Vagina (tissue), 2 donors: ENCODE measurements around the gene FAM81B.

ENCODE experiments used
- CTCF ChIP-seq, 3 experiments: fragments of 450-650 bp in 2 of 3; fragments of 200-600 bp in 1 of 3; sonication (generic) in 1 of 3; IDR thresholded peaks; one replicate each; pipeline ENCODE4 v1.5.1; 2017 to 2019; ENCODE audit warnings: antibody characterized with exemption in 3 of 3, mild to moderate bottlenecking in 2 of 3, moderate library complexity in 2 of 3
- POLR2A ChIP-seq, 2 donors: fragments of 450-650 bp; IDR thresholded peaks; one replicate each; pipeline ENCODE4 v1.6.1; 2017; ENCODE audit warnings: antibody characterized with exemption in 2 of 2, mild to moderate bottlenecking in 2 of 2, moderate library complexity in 2 of 2
- POLR2AphosphoS5 ChIP-seq, 2 donors: sonication (generic); formaldehyde crosslinking; IDR thresholded peaks; one replicate each; pipeline ENCODE4 v1.9.0; 2017; ENCODE audit warnings: antibody characterized with exemption in 2 of 2, mild to moderate bottlenecking in 2 of 2, low read depth in 1 of 2; ENCODE audit not compliant: insufficient read depth in 1 of 2

GRCh38 chr5:95358848-95359247, 32.3 kb upstream of the FAM81B start:
- TF ChIP-seq POLR2AphosphoS5 (IDR thresholded peaks at IDR 0.05; ENCODE audit: insufficient read depth in 1 of 2, low read depth in 1 of 2) (no peak), POLR2A (IDR thresholded peaks at IDR 0.05) (no peak), CTCF (IDR thresholded peaks at IDR 0.05) (no peak)
